GM18868 (cell line): ENCODE data around the gene FAM184B.

Experiments
- ATAC-seq: cut with Tn5 transposase; IDR thresholded peaks from one replicate; pipeline ENCODE4 v1.9.1; 2021; ENCODE audit warnings: mild to moderate bottlenecking, moderate library complexity; ENCODE audit not compliant: unreplicated experiment

FAM184B gene

DNA sequence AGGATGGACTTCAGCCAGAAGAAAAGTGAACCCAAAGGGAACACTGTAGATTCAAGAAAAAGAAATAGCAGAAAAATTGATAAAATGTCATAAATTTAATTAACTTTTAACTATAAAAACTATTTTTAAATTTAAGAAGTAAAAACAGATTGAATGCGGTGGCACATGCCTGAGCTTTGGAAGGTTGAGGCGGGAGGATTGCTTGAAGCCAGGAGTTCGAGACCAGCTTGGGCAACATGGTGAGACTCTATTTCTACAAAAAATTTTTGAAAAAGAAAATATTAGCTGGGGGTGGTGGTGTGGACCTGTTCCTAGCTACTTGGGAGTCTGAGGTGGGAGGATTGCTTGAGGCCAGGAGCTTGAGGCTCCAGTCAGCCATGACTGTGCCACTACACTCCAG, 3.0 kb downstream of the FAM184B start:
- ATAC-seq: no peak

DNA sequence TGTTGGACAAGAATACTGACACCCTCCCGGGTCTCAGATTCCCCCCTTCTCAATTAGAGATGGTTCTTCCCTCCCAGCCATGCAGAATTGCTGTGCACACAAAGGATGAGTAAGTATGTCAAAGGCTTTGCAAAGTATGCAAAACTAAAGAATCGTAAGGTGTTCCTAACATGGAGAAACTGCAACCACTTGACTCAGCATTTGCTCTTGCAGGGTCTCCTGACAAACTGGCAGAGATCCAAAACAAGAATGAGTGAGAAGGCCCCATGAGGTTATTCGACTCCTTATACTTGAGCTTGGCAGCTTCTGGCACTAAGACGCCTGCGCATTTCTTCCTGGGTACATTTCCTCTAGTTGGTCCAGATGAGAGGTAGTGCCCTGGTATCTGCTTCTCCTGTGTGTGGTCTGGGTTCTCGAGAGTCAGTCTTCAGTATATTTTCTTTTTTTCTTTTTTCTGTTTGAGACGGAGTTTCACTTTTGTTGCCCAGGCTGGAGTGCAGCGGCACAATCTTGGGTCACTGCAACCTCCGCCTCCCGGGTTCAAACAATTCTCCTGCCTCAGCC, 8.2 kb downstream of the FAM184B start:
- no peak for ATAC-seq

GRCh38 chr4:17771284-17771908, 10.0 kb downstream of the FAM184B start:
- ATAC-seq: no peak

DNA sequence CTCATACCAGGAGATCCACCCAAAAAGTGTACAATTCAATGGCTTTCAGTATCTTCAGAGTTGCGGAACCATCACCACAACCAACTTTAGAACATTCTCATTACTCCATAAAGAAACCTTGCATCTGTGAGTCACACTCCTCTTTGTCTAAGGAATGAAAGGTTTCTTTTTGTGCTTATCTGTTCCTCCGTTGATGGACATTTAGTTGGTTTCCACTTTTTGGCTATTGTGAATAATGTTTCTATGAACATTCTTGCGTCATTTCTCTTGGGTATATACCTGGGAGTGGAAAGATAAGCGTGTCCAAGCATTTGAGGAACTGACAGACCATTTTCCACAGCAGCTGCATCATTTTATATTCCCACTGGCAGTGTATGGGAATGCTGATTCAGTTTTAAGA, 10.6 kb downstream of the FAM184B start:
- no peak for ATAC-seq

- ATAC-seq: no peak
These were observed 11.8 kb downstream of the FAM184B start for GRCh38 chr4:17769406-17770174.

GRCh38 chr4:17766826-17767458, 14.5 kb downstream of the FAM184B start:
- no peak for ATAC-seq

DNA sequence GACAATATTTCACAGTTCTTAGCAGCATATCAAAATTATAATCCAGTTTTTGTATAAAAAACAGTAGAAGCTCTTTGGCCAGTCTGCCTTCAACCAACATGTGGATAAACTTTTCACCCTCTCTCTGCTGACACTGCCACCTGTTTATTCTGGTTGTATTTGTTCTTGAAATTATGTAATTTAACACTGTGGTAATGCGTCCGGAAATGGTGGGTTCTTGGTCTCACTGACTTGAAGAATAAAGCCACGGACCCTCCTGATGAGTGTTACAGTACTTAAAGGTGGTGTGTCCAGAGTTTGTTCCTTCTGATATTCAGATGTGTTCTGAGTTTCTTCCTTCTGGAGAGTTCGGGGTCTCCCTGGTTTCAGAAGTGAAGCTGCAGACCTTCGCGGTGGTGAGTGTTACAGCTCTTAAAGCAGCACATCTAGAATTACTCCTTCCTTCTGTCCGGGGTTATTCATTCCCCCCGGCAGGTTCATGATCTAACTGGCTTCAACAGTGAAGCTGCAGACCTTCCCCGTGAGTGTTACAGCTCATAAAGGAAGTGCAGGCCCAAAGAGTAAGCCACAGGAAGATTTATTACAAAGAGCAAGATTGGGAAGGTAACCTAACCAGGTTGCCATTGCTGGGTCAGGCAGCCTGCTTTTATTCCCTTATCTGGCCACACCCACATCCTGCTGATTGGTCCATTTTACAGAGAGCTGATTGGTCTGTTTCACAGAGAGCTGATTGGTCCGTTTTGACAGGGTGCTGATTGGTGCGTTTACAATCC, 15.7 kb downstream of the FAM184B start:
- ATAC-seq: no peak

DNA sequence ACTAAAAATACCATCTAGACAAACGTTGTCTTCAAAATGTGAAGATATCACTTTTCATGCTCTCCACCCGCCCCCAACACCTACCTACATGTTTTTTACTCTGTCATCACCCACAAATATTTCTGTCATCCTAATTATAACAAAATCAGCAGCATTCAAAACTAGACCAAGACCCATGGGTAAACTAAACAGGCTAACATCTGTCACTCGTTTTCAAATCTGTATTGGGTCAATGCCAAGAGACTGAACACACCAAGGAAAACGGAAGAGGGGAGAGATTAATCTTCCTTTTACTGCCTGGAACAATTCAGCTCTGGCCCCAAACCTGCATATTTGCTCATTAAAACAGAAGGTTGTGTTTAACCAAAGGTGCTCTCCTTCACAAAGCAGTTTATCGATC, 17.5 kb downstream of the FAM184B start:
- no peak for ATAC-seq

- no peak for ATAC-seq
These were observed 18.0 kb downstream of the FAM184B start for GRCh38 chr4:17763416-17763815.

DNA sequence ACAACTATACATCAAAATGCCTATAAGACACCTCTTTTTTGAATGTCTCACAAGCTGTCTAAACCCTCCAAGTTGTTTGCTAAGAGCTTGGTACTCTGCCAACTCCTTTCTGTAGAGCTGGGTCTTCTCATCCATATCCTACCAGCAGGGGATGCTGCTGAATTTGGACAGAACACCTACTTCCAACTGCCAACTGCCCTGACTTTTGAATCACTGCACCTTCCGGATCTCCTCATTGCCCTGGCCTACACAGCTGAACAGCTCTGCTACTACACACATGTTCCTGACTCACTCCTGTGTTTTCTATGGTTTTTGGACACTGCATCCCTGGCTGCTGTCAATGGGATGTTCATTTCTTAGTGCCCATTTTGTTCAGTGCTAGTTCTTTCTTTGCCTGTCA, 18.7 kb downstream of the FAM184B start:
- ATAC-seq: no peak

DNA sequence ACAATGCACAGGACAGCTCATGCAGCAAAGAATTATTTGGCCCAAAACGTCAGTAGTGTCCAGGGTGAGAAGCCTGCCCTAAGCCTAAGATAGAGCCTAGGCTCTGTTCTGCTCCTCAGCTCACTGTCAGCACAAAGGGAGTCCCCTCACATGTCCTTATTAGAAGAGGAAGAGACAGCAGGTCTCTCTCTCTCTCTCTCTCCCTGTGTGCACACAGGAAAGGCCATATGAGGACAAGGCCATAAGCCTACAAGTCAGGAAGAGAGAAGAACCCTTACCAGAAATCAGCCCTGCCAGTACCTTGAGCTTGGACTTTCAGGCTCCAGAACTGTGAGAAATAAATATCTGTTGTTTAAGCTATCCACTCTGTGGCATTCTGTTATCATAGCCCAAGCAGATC, 20.4 kb downstream of the FAM184B start:
- no peak for ATAC-seq

GRCh38 chr4:17760626-17761025, 20.8 kb downstream of the FAM184B start:
- ATAC-seq: no peak

DNA sequence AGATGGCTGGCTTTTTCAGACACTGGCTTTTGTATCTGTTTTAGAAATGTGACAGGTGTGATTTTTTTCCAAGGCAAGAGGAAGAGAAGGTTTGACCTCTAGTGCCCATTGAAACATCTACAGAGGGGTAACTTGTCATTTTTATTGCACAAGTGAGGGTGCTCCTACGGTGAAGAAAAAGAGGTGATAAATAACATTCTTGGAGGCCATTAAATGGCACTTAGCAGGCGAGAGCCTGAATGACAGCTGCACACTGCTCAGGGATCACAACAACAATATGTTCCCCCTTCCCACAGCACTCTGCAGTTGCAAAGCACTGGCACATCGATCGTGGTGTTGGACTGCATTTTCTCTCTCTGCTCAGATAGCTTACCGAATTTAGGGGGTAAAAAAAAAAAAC, 22.9 kb downstream of the FAM184B start:
- ATAC-seq: no peak

- no peak for ATAC-seq
These were observed 23.8 kb downstream of the FAM184B start for GRCh38 chr4:17757621-17758020.

DNA sequence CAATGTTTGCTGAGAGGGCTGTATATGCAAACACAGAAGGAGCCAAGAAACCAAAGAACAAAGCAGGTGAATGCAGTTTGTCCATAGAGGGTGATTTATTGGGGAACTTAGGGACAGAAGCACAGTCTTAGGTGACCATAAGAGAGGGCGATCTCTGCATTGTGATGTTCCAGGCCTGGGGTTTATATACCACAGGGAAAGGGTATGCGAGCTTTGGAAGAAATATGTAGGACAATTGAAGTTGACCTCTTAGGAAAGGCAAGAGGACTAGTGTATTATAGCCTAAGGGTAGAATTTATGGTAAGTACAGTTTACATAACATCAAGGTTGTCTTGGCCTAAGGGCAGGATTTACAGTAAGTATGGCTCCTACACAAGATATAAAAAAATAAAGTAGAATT, 27.8 kb downstream of the FAM184B start:
- no peak for ATAC-seq

DNA sequence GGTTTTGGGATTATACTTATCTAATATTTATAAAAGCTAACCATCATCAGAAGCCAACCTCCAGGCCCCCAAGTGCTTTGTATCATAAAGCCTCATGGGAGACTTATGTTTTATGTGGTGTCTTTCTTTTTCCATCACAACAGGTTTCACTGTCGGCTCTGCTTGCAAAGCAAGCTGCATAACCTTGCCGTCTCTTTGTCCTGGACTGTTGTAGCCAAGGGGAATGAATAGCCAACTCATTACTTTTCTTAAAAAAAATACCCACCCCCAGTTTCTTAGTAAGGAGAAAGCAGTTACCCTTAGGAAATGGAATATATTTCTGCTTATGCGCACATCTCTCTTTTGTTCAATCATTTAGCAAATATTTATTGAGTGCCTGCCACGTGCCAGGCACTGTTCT, 40.7 kb downstream of the FAM184B start:
- ATAC-seq: no peak

- ATAC-seq: peak; percentile 72
These were observed 44.9 kb downstream of the FAM184B start for GRCh38 chr4:17736484-17736883.

GRCh38 chr4:17726911-17727310, 54.5 kb downstream of the FAM184B start:
- no peak for ATAC-seq

DNA sequence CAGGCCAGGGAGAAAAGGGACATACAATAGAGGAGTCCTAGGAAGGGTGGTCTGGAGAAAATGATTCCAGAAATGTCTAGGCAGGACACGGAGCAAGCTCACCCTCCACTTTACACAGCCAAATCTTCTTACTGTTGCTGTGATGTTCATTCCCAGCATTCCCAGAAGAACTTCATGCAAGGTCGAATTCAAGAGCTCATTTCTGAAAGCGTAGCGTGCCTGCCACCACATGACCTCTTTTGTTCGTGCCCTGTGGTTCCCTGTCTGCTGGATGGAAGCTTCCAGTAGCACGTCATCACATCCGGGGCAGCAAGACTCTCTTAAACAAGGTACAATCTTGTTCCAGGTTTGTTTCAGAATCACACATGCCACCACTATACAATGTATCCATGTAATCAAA, 57.8 kb downstream of the FAM184B start:
- no peak for ATAC-seq

GRCh38 chr4:17722356-17722700, 59.1 kb downstream of the FAM184B start:
- ATAC-seq: no peak
